ENCODE data around the gene SLC13A2. TPM values are rescaled to one million over a fixed set of nuclear protein-coding genes. Genes with fewer than 3 reads are reported as not detected.

SLC13A2 gene
- total RNA-seq, 4 donors from 2014 or later = 0.34 TPM; not detected in 3

GRCh38 chr17:28478712-28479615 is 5.5 kb downstream of the SLC13A2 start:
- no peak for ATAC-seq
- intact Hi-C loops (cut with DNase I; ENCODE audit: low total_unique reads) = no loop called here

GRCh38 chr17:28480278-28480677 is 6.8 kb downstream of the SLC13A2 start:
- H3K27ac ChIP-seq = no peak overlapping the region
- no peaks in the 10 kb centered on the region for H3K36me3 ChIP-seq
- no peak for DNase-seq
- TF ChIP-seq POLR2A (IDR thresholded peaks at IDR 0.05) (no peak), CTCF (IDR thresholded peaks at IDR 0.05 in 4 of 5, conservative IDR thresholded peaks at IDR 0.05 in 1 of 5) (no peak)
- no peaks in the 10 kb centered on the region for H3K27me3 ChIP-seq
- no peaks in the 10 kb centered on the region for H3K9me3 ChIP-seq
- in situ Hi-C loops (cut with MboI; ENCODE audit: low sequenced_read_pairs in 4 of 4) (no loop called here), intact Hi-C loops (cut with DNase I; ENCODE audit: low total_unique reads) (no loop called here)
- no peaks in the 10 kb centered on the region for H3K4me1 ChIP-seq
- no peak for ATAC-seq
- no peak overlapping the region for H3K4me3 ChIP-seq

More at GRCh38 chr17:28478712-28479615, 5.5 kb downstream of the SLC13A2 start:
- Histone ChIP-seq H3K4me3 (no peak overlapping the region), H3K27me3 (no peaks in the 10 kb centered on the region), H3K27ac (no peak overlapping the region), H3K9me3 (no peaks in the 10 kb centered on the region), H3K4me1 (no peaks in the 10 kb centered on the region), H3K36me3 (no peaks in the 10 kb centered on the region)
- TF ChIP-seq POLR2A (IDR thresholded peaks at IDR 0.05) (no peak), CTCF (IDR thresholded peaks at IDR 0.05 in 4 of 5, conservative IDR thresholded peaks at IDR 0.05 in 1 of 5) (no peak)
- DNase-seq = no peak
- in situ Hi-C loops (cut with MboI; ENCODE audit: low sequenced_read_pairs in 4 of 4) = no loop called here

- no peak for ATAC-seq
Observed at GRCh38 chr17:28480799-28481571, 7.5 kb downstream of the SLC13A2 start.

GRCh38 chr17:28482551-28483199 is 9.2 kb downstream of the SLC13A2 start:
- no peaks in the 10 kb centered on the region for H3K4me1 ChIP-seq
- in situ Hi-C loops (cut with MboI; ENCODE audit: low sequenced_read_pairs in 4 of 4) (no loop called here), intact Hi-C loops (cut with DNase I; ENCODE audit: low total_unique reads) (no loop called here)
- H3K36me3 ChIP-seq = no peaks in the 10 kb centered on the region
- DNase-seq (no peak), ATAC-seq (no peak)
- H3K9me3 ChIP-seq = no peaks in the 10 kb centered on the region
- no peaks in the 10 kb centered on the region for H3K27me3 ChIP-seq
- no peak overlapping the region for H3K27ac ChIP-seq
- TF ChIP-seq CTCF (IDR thresholded peaks at IDR 0.05 in 4 of 5, conservative IDR thresholded peaks at IDR 0.05 in 1 of 5) (no peak), POLR2A (IDR thresholded peaks at IDR 0.05) (no peak)
- no peak overlapping the region for H3K4me3 ChIP-seq

More at GRCh38 chr17:28480799-28481571, 7.5 kb downstream of the SLC13A2 start:
- intact Hi-C loops (cut with DNase I; ENCODE audit: low total_unique reads) (no loop called here), in situ Hi-C loops (cut with MboI; ENCODE audit: low sequenced_read_pairs in 4 of 4) (no loop called here)
- H3K27me3 ChIP-seq = no peaks in the 10 kb centered on the region
- TF ChIP-seq POLR2A (IDR thresholded peaks at IDR 0.05) (no peak), CTCF (IDR thresholded peaks at IDR 0.05 in 4 of 5, conservative IDR thresholded peaks at IDR 0.05 in 1 of 5) (no peak)
- no peaks in the 10 kb centered on the region for H3K4me1 ChIP-seq
- H3K4me3 ChIP-seq = no peak overlapping the region
- H3K9me3 ChIP-seq = no peaks in the 10 kb centered on the region
- no peak for DNase-seq
- H3K27ac ChIP-seq = no peak overlapping the region
- no peaks in the 10 kb centered on the region for H3K36me3 ChIP-seq

Measured in gastrocnemius medialis (tissue), 4 donors.